ENCODE measurements around the gene SYNGR4.

Gene SYNGR4

DNA sequence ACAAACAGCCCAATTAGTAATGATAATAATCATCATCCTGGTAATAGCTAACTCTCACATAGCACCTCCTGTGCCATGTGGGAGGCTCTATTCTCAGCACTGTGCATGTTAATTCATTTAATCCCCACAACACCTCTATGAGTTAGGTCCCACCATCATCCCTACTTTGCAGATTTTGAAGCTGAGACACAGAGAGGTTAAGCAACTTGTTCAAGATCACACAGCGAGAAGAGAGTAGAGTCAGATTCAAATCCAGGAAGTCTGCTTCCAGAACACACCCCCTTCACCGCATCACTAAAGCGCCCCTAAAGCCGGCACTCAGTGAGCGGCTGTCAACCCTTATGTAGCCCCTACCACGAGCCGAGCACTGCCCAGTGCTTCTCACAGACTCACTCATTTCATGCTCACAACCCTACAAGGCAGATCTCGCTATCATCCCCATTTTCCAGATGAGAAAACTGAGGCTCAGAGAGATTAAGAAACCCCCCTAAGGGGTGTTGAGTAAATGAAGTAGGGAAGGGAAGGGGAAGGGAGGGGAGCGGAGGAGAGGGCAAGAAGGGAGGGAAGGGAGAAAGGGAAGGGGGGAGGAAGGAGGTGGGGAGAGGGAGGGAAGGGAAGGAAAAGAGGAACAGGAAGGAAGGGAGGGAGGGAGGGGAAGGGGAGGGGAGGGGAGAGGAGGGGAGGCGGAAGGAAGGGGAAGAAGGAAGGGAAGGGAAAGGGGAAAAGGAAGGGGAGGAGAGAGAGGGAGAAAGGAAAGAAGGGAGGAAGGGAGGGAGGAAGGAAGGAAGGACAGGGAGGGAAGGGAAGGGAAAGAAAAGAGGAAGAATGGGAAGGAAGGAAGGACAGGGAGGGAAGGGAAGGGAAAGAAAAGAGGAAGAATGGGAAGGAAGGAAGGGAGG lies 22.4 kb upstream of the SYNGR4 start:
- DNase-seq = no peak

DNA sequence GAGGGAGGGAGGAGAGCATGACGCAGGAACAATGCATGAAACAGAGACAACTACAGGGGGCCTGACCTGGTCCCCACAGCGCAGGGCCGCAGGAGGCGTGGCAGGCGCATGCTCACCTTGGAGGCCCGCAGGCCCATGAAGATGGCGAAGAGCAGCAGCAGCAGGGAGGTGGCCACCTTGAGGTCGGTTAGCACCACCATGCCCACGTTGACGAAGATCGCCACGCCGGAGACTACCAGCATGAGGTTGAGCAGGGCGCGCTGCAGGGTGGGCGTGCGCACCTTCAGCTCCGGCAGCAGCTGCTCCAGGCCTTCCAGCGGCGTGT lies 21.8 kb upstream of the SYNGR4 start:
- no peak for DNase-seq

DNA sequence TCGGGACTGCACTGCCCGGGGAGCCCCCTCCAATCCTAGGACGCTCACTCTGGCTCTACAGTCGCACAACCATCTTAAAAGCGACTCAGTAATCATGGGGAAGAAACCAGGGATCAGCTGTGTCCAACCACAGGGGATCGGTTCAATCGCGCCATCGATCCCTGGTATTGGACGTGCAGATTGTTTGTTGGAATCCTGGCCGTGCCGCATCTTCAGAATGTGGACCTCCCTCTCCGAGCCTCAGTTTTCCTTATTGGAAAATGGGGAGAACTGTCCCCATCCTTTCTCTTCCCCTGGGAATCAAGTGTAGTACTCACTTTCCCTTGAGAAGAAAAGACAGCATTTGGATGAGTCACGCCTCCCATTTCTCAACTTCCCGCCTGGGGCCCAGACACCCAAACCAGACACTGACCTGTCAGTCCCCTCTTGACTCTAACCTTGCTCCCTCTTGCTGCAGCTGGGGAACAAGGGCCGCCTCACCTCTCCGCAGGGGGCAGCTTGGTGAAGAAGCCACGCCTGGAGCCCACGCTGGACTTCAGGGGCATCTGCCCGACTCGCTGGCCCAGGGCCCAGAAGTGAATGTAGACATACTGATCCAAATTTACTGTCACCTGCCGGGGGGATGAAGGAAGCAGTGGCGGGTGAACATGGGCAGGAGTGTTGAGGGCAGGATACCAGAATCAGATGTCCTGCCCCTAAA lies 21.2 kb upstream of the SYNGR4 start:
- DNase-seq = no peak

DNA sequence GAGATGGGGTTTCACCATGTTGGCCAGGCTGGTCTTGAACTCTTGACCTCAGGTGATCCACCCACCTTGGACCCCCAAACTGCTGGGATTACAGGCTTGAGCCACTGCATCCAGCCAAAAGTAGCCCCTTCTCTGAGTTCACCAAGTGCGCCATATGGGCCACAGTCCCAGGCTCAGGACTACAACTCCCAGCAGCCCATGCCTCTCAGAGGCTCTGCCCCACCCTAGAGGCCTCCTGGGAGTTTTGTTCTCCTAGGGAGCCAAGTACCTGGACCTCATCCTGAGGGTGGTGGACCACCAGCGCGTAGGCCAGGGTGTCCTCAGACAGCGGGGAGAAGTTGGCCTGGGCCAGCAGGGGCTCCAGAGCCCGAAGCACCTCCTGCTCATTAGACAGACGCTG lies 19.3 kb upstream of the SYNGR4 start:
- no peak for DNase-seq

DNA sequence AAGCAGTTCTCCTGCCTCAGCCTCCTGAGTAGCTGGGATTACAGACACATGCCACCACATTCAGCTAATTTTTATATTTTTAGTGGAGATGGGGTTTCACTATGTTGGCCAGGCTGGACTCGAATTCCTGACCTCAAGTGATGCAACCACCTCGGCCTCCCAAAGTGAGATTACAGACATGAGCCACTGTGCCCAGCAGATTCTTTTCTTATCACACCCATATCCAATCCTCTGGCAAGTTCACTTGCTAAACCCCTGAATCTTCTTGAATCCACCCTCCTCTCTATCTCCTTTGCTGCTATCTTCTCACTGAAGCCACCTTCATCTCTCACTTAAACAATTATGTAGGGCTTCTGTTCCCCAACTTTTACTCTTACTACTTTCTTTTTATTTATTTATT lies 18.0 kb upstream of the SYNGR4 start:
- DNase-seq = no peak

DNA sequence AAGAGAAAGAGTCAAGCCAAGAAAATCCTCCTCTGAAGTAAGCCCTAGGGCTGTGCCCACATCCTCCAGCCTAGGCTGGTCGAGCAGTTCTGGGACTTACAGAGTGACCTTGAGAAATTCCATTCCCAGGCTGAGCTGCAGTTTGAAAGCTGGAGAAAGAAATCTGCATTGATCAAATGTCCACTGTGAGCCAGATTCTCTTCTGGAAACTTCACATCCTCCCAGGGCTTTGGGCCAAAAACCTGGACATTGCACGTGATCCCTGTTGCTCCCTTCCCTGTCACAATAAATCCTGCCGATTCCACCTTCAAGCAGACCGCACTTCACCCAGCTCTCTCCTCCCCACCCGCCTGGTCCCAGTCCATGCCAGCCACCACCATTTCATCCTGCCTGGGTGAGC lies 16.1 kb upstream of the SYNGR4 start:
- DNase-seq = no peak

DNA sequence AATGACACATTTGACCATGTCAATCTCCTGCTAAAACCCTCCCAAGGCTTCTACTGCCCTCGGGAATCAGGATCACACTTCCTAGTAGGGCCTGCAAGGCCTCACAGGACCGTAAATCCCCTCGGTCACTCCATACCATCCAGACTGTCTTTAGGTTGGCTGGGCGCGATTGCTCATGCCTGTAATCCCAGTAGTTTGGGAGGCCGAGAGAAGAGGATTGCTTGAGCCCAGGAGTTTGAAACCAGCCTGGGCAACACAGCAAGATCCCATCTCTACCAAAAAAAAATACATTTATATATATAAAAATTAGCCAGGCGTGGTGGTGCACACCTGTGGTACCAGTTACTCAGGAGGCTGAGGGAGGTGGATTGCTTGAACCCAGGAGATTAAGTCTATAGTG lies 15.4 kb upstream of the SYNGR4 start:
- no peak for DNase-seq

DNA sequence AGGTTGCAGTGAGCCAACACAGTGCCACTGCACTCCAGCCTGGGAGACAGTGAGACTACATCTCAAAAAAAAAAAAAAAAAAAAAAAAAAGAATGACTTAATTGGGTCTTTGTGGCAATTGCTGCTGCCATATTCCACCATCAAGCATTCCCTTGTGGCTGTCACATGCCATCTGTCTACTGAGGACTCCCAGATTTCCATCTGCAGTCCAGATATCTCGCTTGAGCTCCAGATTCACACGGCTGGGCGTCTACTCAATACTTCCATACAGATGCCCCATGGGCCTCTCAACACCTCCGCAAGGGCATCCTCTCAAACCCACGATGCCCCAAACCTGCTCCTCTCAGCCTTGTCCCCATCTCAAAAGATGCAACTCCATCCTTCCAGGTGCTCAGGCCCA lies 13.3 kb upstream of the SYNGR4 start:
- no peak for DNase-seq

DNA sequence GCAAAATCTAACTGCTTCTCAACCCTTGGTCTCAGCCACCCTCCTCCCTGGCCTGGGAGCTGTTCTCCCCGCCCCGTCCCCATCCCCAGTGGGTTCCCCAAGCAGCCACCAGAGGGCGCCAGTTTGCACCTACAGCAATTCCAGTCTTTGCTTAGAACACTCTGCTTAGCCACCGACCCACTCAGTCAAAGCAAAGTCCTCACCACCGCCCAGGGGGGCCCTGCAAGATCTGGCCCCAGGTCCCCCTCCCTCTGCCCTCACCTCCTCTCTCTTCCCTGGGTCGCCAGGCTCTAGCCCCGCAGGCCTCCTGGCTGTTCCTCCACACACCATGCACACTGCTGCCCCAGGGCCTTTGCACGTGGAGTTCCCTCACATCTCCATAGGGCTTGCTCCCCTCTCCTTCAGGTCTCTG lies 12.8 kb upstream of the SYNGR4 start:
- peak; percentile 49 for DNase-seq

DNA sequence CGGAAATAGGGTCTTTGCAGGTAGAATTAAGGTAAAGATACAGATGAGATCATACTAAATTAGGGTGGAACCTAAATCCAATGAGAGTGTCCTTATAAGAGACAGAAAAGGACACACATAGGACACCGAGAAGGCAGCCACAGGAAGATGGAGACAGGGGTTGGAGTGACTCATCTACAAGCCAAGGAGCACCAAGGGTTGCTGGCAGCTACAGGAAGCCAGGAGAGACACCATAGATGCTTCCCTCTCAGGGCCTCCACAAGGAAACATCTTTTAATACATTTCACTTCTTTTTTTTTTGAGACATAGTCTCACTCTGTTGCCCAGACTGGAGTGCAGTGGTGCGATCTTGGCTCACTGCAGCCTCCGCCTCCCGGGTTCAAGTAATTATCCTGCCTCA lies 10.5 kb upstream of the SYNGR4 start:
- peak; percentile 2 for DNase-seq

DNA sequence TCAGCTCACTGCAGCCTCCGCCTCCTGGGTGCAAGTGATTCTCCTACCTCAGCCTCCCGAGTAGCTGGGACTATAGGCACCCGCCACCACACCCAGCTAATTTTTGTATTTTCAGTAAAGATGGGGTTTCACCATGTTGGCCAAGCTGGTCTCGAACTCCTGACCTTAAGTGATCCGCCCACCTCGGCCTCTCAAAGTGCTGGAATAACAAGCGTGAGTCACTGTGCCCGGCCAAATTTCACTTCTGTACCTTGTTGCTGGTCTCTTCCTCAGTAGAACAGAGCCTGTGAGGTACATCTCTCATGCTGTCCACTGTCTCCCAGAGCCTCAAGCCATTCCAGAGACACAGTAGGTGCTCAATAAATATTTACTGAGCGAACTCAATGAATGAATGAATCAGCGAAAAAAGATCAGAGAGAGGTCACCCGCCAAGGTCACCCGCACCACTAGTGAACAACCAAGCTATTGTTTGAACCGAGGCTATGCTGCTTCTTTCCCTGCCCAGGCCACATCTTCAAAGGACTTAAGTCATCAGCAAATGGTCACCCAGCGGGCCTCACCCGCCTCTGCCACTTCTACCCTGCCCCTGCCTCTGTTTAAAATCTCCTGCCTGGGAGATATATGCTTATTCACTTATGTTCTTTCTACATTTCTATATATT lies 9.7 kb upstream of the SYNGR4 start:
- no peak for DNase-seq

DNA sequence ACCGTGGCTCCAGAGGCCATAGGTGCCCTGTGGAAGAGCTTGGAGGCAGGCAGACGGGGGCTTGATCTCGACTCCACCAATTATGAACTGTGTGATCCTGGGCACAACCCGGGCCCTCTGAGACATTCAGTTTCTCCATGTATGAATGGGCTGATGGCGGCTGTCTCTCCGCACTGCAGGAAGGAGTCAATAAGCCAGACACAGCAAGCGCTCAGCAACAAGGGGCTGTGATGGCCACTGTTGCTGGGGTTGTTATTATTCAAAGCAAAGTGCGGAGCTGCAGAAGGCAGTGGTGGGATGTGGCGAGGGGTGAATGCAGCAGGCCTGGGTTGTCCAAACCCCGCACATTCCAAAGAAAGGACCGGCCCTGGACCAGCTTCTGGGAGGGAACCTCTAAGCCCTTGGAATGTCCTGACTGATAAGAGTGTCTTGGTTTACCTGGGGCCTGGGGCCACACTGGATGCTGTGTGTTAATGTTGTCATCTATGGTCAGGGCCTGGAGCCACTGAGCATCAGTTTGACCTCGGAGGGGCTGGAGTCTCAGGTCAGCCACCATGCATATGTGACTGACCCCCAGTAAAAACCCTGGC lies 8.7 kb upstream of the SYNGR4 start:
- no peak for DNase-seq

DNA sequence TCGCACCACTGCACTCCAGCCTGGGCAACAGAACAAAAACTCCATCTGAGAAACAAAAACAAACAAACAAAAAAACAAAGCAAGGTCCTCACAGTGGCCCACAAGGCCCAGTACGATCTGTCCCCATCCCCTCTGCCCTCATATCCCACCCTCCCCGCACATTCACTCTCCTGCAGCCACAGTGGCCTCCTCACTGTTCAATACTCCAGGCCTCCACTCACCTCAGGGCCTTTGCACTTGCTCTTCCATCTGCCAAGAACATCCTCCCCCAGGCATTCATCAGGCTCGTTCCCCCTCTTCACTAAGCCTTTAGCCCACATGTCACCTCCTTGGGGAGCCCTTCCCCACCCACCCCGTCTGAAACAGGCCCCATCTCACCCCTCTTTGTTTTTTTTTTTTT lies 5.0 kb upstream of the SYNGR4 start:
- no peak for DNase-seq

DNA sequence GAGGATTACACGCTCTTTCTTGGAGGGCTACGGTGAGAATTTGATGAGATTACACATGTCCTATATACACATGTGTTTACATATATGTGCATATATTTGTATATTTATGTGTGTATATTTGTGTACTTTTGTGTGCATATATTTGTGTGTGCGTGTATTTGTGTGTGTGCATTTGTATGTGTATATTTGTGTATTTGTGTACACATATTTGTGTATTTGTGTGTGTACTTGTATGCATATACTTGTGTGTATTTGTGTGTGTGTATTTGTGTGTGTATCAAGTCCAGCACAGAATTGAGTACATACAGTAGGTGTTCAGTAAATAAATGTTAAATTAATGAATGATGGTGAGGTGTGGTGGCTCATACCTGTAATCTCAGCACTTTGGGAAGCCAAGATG lies 2.3 kb upstream of the SYNGR4 start:
- no peak for DNase-seq

DNA sequence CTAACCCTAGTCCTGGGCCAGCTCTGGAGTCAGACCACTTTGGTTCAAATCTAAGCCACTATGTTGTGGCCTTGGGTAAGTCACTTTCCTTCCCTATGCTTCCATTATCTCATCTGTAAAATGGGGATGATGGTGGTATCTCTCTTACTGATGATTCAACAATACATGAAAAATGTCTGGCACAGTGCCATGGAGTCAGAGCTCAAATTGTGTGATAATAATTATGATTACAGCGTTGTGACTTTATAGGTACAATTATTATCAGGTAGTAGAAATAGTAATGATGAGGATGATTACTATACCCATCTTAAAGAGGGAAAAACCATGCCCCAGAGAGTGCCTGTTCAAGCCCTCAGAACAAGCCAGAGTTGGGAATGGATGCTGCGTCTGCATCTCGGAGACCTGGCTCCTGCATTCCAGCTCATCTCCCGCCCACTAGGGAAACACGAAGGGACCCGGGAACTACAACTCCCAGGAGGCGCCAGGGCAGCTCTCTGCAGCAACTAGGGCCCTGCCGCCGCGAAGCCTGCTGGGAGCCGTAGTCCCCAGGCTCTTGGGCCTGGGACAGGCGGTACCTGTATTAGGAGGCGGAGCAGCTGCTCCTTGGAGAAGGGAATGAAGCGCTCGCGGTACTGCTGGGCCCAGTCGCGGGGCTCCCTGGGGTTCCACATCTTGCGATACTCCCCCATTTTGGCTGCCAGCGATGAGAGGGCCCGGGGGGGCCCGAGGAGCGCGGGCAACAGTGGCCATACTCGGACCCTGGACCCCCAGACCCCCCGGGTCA lies 1.3 kb upstream of the SYNGR4 start:
- DNase-seq = peak; percentile 90

DNA sequence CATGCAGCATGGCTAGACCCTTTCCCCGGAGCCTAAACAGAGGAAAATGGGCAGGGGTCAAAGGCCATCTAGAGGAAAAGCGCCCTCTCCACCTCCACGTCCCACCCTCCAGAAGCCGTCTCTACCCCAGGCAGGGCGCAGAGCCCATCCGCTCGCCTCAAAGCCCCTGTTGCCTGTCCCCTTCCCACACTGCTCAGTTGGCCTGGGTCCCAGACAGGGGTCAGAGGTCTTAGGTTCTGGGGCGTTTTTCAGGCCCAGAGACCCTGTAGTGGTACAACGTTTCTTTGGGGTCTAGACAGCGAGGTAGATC lies 712 bp upstream of the SYNGR4 start:
- DNase-seq = no peak

DNA sequence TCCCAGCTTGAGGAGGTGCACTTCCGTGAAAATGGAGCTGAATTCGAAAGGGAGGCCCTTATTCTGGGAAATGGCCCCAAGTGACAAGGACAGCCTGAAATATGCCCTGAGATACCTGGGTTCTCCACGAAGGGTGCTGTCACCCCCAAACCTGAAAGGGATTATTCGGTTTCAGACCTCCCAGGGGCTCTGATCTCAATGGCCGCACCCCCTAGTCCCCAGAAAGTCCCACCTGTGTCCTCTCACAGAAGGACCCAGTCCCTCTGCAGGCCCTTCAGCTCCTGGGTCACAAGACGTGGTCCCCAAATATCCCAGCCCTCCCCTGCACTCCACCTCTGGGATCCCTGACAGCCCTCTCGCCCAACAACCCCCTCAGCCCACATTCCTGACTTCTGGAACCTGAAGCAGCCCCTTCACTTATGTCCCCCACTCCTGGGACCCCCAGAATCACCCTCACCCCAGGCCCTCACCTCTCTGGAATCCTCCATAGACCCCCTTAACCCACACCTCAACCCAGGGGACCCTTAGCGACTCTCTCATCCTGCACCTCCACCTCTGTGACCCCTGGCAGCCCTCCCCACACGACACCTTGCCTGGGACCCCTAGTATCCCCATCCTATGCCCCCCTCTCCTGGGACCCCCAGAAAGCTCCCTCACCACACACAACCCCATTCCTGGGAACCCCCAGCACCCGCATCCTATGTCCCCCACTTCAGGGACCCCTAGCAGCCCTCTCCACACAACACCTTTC lies 606 bp downstream of the SYNGR4 start:
- no peak for DNase-seq

DNA sequence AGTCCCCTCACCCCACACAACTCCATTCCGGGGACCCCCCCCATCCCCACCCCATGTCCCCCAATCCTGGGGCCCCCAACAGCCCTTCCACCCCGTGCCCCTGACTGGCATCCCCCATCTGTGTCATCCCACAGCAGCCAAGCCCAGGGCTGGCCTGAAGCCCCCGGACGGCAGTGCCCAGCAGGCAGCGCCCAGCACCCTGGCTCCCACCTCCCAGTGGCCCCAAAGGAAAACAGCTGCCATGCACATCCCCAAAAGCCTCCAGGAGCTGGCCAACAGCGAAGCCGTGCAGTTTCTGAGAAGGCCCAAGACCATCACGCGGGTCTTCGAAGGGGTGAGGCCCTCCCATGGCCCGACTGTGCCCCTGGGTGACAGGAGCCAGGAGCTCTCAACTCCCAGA lies 1.4 kb downstream of the SYNGR4 start:
- DNase-seq = no peak

DNA sequence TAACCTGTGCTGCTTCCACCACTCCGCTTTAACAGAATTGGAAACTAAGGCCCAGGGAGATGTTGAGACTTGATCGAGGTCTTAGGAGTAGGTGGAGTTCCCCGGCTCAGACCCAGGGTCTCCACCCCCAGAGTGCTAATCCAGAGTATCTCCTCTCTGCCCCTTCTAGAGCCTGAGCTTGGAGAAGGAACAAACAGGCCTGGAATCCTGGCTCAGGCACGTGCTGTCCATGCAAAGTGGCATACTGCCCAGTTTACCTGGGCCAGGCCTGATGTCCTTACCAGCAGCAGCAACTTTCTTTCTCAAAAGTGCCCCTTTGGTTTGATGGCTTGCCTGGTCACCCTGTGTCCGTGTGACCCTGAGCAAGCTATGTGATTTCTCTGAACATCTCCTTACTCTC lies 3.7 kb downstream of the SYNGR4 start:
- DNase-seq = no peak

DNA sequence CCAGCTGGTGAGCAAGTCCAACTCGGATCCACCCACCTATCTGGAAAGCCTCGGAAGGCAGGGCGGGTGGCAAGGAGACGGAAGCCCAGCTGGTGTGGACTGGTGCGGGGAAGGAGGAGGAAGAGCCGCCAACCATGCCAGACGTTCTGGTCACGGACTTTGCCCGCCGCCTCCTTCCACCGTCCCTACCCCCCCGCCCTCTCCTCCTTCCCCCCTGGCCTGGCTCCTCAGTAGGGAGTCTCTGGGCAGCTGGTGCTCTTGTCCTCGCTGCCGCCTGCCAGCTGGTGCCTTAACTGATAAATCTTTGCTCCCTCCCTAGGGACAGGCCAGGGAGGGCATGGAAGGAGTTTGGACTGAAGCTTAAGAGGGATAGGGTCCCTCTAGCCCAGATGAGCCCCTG lies 4.8 kb downstream of the SYNGR4 start:
- DNase-seq = no peak

DNA sequence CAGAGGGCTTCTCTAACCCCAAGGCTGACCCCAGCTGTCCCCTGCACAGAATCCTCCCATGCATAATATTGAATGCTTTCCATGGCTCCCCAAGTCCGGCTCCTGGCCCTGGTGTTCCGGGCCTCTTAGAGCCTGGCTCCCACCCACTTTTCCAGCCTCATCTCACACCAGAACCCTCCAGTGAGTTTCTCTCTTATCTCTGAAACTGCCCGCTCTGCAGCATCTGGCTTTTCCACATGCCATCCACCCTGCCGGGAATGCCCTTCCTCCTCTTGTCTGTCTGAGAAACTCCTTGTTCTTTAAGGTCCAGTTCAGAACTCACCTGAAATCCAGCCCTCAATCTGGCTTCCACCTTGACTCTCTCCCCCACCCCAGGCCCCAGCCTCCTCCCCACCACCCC lies 6.8 kb downstream of the SYNGR4 start:
- DNase-seq = no peak

DNA sequence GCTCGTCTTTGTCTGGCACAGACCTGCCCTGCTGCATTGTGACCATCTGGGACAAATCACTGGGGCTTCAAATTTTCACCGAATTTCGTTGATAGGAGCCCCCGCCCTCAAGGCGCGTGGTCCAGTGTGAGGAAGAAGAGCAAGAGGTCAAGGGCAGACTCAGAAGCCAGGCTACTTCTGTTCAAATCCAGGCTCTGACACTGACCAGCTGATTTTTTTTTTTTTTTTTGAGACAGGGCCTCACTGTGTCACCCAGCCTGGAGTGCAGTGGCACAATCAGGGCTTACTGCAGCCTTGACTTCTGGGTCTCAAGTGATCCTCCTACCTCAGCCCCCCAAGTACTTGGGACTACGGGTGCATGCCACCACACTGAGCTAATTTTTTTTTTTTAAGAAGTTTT lies 7.2 kb downstream of the SYNGR4 start:
- no peak for DNase-seq

All from GDM1 (cell line).